Activated T-helper 17 cell treated with anti-CD3 and anti-CD28 coated beads, Interleukin-2, amount 50 U/mL, for 72 hours (primary cell): ENCODE data around the gene ZSCAN32. TPM values are rescaled to one million over a fixed set of nuclear protein-coding genes. Genes with fewer than 3 reads are reported as not detected.
A peak's percentile ranks its signal among the peaks of the same experiment; 100 is the strongest.

Source experiments
- ATAC-seq: fragments of 150-1000 bp; cut with Tn5 transposase; replicated peaks from 2 replicates; pipeline ENCODE4 v1.10.0; 2021; ENCODE audit warnings: mild to moderate bottlenecking, moderate library complexity
- H3K27ac Mint-ChIP-seq: one replicate; pipeline ENCODE4 v1.8.0; 2022; ENCODE audit warnings: mixed read lengths
- H3K27me3 Mint-ChIP-seq: one replicate; pipeline ENCODE4 v1.8.0; 2022; ENCODE audit warnings: mixed read lengths
- H3K36me3 Mint-ChIP-seq: one replicate; pipeline ENCODE4 v1.8.0; 2022; ENCODE audit warnings: low read depth, mild to moderate bottlenecking, mixed read lengths
- H3K4me1 Mint-ChIP-seq: one replicate; pipeline ENCODE4 v1.8.0; 2022; ENCODE audit warnings: mixed read lengths
- H3K4me3 Mint-ChIP-seq: one replicate; pipeline ENCODE4 v1.8.0; 2022; ENCODE audit warnings: mild to moderate bottlenecking, mixed read lengths
- H3K9me3 Mint-ChIP-seq: one replicate; pipeline ENCODE4 v1.8.0; 2022; ENCODE audit warnings: mixed read lengths
- total RNA-seq, 2 donors: library from RNA; stranded (reverse); gene quantifications; one replicate each; pipeline ENCODE4 v1.2.3, GENCODE V29; 2022

Gene ZSCAN32
- total RNA-seq, 2 donors from 2014 or later = 8.4 to 10.5 TPM

GRCh38 chr16:3377917-3378316 is 22.9 kb downstream of the ZSCAN32 start:
- no peaks in the 10 kb centered on the region for H3K4me1 Mint-ChIP-seq
- peaks cover 27% of the 10 kb centered on the region for H3K36me3 Mint-ChIP-seq
- peaks cover 40% of the 10 kb centered on the region for H3K9me3 Mint-ChIP-seq
- ATAC-seq = no peak
- H3K27ac Mint-ChIP-seq = no peak overlapping the region
- H3K4me3 Mint-ChIP-seq = no peak overlapping the region
- no peaks in the 10 kb centered on the region for H3K27me3 Mint-ChIP-seq

- no peaks in the 10 kb centered on the region for H3K27me3 Mint-ChIP-seq
- ATAC-seq = no peak
- peaks cover 5% of the 10 kb centered on the region for H3K36me3 Mint-ChIP-seq
- H3K9me3 Mint-ChIP-seq = peaks cover 29% of the 10 kb centered on the region
- no peak overlapping the region for H3K4me3 Mint-ChIP-seq
- no peaks in the 10 kb centered on the region for H3K4me1 Mint-ChIP-seq
- H3K27ac Mint-ChIP-seq = no peak overlapping the region
Measured at GRCh38 chr16:3375680-3376079, 25.1 kb downstream of the ZSCAN32 start.

- Mint-ChIP-seq H3K27ac (no peak overlapping the region), H3K4me1 (no peaks in the 10 kb centered on the region), H3K4me3 (no peak overlapping the region), H3K27me3 (no peaks in the 10 kb centered on the region), H3K9me3 (peaks cover 10% of the 10 kb centered on the region), H3K36me3 (no peaks in the 10 kb centered on the region)
- ATAC-seq = no peak
Measured at GRCh38 chr16:3369073-3369472, 31.7 kb downstream of the ZSCAN32 start.

- peaks cover 17% of the 10 kb centered on the region for H3K9me3 Mint-ChIP-seq
- peak; percentile 98 for ATAC-seq
- peak overlapping the region; percentile 81 for H3K27ac Mint-ChIP-seq
- H3K27me3 Mint-ChIP-seq = peaks cover 14% of the 10 kb centered on the region
- peak overlapping the region; percentile 81 for H3K4me3 Mint-ChIP-seq
- H3K4me1 Mint-ChIP-seq = no peaks in the 10 kb centered on the region
- no peaks in the 10 kb centered on the region for H3K36me3 Mint-ChIP-seq
Measured at GRCh38 chr16:3364774-3365427, 35.9 kb downstream of the ZSCAN32 start.

- H3K36me3 Mint-ChIP-seq = no peaks in the 10 kb centered on the region
- H3K27ac Mint-ChIP-seq = no peak overlapping the region
- peaks cover 21% of the 10 kb centered on the region for H3K27me3 Mint-ChIP-seq
- no peaks in the 10 kb centered on the region for H3K4me1 Mint-ChIP-seq
- peaks cover 17% of the 10 kb centered on the region for H3K9me3 Mint-ChIP-seq
- peak overlapping the region; percentile 81 for H3K4me3 Mint-ChIP-seq
- no peak for ATAC-seq
Measured at GRCh38 chr16:3363793-3364192, 37.0 kb downstream of the ZSCAN32 start.

- Mint-ChIP-seq H3K9me3 (peaks cover 17% of the 10 kb centered on the region), H3K4me1 (no peaks in the 10 kb centered on the region), H3K36me3 (no peaks in the 10 kb centered on the region), H3K27ac (no peak overlapping the region), H3K4me3 (no peak overlapping the region), H3K27me3 (peaks cover 22% of the 10 kb centered on the region)
- ATAC-seq = no peak
Measured at GRCh38 chr16:3362931-3363330, 37.9 kb downstream of the ZSCAN32 start.

- Mint-ChIP-seq H3K27ac (no peak overlapping the region), H3K4me3 (no peak overlapping the region), H3K36me3 (no peaks in the 10 kb centered on the region), H3K27me3 (peaks cover 26% of the 10 kb centered on the region), H3K9me3 (peaks cover 19% of the 10 kb centered on the region), H3K4me1 (no peaks in the 10 kb centered on the region)
- no peak for ATAC-seq
Measured at GRCh38 chr16:3358871-3359270, 41.9 kb downstream of the ZSCAN32 start.

GRCh38 chr16:3356118-3356517 is 44.7 kb downstream of the ZSCAN32 start:
- no peak overlapping the region for H3K27ac Mint-ChIP-seq
- no peak for ATAC-seq
- H3K36me3 Mint-ChIP-seq = no peaks in the 10 kb centered on the region
- no peaks in the 10 kb centered on the region for H3K4me1 Mint-ChIP-seq
- H3K4me3 Mint-ChIP-seq = no peak overlapping the region
- H3K27me3 Mint-ChIP-seq = peaks cover 23% of the 10 kb centered on the region
- peaks cover 14% of the 10 kb centered on the region for H3K9me3 Mint-ChIP-seq

- Mint-ChIP-seq H3K9me3 (peaks cover 11% of the 10 kb centered on the region), H3K4me1 (no peaks in the 10 kb centered on the region), H3K36me3 (no peaks in the 10 kb centered on the region), H3K27me3 (peaks cover 19% of the 10 kb centered on the region), H3K4me3 (no peak within 1 kb of the TSS), H3K27ac (no peak within 1 kb of the TSS)
- no peak for ATAC-seq
Measured at GRCh38 chr16:3355589-3355988, 45.2 kb downstream of the ZSCAN32 start, which contains the start of gene OR2C1. Gene OR2C1 (plus strand): TSS chr16:3355889. CDS start chr16:3355941, 52 bp downstream.

- H3K27me3 Mint-ChIP-seq = no peaks in the 10 kb centered on the region
- no peak for ATAC-seq
- H3K9me3 Mint-ChIP-seq = no peaks in the 10 kb centered on the region
- no peaks in the 10 kb centered on the region for H3K36me3 Mint-ChIP-seq
- no peak overlapping the region for H3K27ac Mint-ChIP-seq
- no peak overlapping the region for H3K4me3 Mint-ChIP-seq
- no peaks in the 10 kb centered on the region for H3K4me1 Mint-ChIP-seq
Measured at GRCh38 chr16:3349175-3349574, 51.6 kb downstream of the ZSCAN32 start.

- Mint-ChIP-seq H3K27me3 (no peaks in the 10 kb centered on the region), H3K4me3 (no peak overlapping the region), H3K36me3 (no peaks in the 10 kb centered on the region), H3K27ac (no peak overlapping the region), H3K9me3 (no peaks in the 10 kb centered on the region), H3K4me1 (no peaks in the 10 kb centered on the region)
- no peak for ATAC-seq
Measured at GRCh38 chr16:3348547-3349167, 52.1 kb downstream of the ZSCAN32 start.

GRCh38 chr16:3347586-3347985 is 53.2 kb downstream of the ZSCAN32 start:
- no peak overlapping the region for H3K4me3 Mint-ChIP-seq
- no peak for ATAC-seq
- H3K4me1 Mint-ChIP-seq = no peaks in the 10 kb centered on the region
- no peak overlapping the region for H3K27ac Mint-ChIP-seq
- H3K36me3 Mint-ChIP-seq = no peaks in the 10 kb centered on the region
- H3K9me3 Mint-ChIP-seq = no peaks in the 10 kb centered on the region
- no peaks in the 10 kb centered on the region for H3K27me3 Mint-ChIP-seq

GRCh38 chr16:3346041-3346440 is 54.8 kb downstream of the ZSCAN32 start:
- Mint-ChIP-seq H3K4me1 (no peaks in the 10 kb centered on the region), H3K27ac (no peak overlapping the region), H3K4me3 (no peak overlapping the region), H3K36me3 (no peaks in the 10 kb centered on the region), H3K27me3 (no peaks in the 10 kb centered on the region), H3K9me3 (no peaks in the 10 kb centered on the region)
- no peak for ATAC-seq
